SKM-1 treated with dmso at 0.1 percent for 144 hours (cell line): ENCODE measurements around the gene PLIN5.

ENCODE experiments used
- DNase-seq: peaks from one replicate; lab custom pipeline; 2025; ENCODE audit not compliant: unreplicated experiment; lab: John Stamatoyannopoulos, UW

The PLIN5 gene, protein sequence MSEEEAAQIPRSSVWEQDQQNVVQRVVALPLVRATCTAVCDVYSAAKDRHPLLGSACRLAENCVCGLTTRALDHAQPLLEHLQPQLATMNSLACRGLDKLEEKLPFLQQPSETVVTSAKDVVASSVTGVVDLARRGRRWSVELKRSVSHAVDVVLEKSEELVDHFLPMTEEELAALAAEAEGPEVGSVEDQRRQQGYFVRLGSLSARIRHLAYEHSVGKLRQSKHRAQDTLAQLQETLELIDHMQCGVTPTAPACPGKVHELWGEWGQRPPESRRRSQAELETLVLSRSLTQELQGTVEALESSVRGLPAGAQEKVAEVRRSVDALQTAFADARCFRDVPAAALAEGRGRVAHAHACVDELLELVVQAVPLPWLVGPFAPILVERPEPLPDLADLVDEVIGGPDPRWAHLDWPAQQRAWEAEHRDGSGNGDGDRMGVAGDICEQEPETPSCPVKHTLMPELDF

DNA sequence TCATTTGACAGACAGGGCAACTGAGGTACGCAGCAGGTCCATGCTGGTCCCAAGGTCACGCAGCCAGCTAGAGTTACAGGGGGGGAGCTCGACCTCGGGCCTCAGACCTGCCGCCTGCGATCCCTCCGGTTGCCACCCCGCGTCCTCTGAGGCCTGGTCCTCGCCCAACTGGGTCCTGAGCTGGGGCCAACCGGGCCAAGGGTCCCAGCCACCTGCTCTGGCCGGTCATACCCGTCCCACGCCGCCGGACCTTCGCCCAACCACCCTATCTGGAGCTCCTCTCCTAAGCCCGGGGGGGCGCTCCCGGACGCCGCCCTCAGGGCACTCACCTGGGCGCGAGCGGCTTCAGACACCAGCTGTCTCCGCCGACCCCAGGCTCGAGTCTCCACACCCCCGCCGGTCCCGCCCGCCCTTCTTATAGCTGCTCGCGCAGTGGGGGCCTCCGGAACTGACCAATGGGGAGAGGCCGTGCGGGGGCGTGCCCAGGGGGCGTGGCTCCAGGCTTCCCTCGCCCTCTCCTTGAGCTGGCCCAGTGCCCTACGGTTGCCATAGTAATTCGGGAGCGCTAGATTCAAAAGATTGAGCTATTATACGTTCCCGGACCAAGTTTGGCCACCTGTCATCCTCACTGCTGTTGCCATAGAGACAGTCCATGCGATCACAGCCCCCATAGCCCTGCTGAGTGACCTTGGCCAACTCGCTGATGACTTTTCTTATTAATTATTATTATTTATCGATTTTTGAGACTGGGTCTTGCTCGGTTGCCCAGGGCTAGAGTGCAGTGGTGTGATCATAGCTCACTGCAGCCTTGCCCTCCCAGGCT, at the start of gene PLIN5:
TSS of gene PLIN5 (minus strand) at position 389 of the 823 bp plus-strand sequence. CDS start 1,150 bp downstream, outside the sequence.
- DNase-seq = no peak

DNA sequence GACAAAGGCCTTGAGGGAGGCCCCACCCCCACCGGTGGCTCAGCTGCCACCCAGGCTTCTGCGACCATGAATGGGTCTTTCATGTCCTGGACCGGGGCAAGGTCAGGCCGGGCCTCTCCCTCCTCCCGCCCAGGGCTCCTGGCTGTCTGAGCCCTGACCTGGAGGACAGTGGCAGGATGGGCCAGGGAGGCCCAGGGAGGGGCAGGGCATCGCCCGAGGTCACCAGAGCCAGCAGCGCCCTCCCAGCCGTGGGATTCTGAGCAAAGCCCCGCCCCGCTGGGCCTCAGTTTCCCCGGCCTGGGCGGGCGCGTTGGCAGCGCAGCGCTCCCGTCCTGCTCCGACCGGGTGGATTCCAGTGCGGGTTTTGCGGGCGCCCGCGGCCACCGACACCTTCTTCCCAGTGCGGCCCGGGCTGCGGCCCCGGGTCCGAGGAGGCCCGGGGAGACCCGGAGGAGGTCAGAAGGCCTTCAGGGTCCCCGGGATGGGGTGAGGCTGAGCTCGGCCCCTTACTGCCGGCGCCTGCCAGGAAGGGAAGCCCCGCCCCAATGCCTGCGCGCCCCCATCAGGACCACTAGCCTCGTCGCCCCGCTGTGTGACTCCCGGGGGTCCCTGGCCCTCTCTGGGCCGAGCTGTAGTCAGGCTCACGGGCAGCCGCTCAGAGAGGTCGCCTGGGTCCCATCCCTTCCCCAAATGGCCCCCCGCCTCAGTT, 49.1 kb upstream of the PLIN5 start:
- no peak for DNase-seq

DNA sequence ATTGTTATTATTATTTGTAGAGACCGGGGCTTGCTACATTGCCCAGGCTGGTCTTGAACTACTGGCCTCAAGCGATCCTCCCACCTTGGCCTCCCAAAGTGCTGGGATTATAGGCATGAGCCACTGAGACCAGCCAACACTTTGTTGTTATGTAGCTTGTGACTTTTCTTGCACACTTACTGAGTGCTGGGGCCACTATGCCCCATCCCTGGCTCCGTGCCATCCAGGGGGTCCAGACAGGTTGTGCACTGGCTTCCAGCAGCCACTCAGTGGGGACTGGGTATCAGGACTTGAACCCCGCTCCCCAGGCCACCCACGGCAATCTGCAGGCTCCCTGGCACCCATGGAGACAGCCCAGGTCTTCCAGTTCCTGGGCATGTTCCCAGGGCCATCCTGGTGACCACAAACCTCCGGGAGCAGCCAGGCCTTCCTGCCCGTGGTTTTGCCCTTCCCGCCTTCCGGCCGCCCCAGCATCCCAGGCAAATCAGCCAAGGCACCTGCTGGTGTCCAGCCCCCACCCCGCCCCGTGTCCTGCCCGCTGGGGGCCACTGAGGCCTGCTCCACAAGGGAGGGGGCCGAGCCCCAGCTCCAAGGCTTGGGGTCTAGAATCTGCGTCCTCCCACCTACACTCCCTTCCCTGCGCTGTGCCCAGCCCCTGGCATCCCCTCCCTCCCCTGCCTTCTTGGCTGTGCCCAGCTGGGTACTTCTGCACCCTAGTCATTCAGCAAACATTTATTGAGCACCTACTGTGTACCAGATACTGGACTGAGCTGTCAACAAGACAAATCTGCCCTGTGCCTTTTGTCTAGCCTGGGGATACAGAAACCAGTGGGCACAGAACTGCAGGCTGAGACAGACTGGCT, 48.2 kb upstream of the PLIN5 start:
- no peak for DNase-seq

DNA sequence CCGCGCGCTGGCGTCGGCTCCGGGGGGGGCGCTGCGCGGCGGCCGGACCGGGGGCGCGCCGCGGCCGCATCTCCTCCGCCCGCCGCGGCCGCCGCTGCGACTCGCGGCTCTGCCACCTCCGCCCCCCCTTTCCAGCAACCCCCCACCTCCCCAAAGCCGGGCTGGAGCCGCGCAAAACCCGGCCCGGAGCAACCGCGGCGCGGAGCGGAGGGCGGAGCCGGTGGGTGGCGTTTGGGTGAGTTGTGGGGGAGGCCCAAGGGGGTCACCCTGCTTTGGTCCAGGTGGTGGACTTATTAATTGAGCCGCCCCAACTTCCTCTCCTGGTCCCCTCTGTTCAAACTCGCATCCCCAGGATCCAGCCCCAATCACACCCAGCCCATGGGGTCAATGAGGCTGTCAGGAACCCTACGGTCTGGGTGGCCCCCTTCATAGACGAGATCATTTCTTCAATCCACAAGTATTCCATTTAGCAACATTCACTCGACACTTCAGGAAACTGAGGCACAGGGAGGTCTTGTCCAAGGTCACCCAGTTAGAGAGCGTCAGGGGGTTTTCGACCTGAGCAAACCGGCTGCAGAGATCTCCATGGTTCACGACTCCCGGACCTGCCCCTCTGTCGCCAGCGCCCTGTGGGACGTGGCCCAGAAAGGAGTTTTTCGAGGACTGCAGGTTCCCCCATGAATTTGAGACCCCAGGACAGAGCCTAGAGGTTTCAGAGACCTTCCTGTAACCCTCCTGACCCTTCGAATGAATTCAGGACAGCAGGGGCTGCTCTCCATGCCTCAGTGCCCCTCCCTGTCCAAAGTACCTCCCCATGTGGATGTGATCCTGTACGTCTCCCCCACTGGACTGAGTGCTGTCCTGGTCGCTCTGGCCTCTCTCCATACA, 46.9 kb upstream of the PLIN5 start:
- no peak for DNase-seq

DNA sequence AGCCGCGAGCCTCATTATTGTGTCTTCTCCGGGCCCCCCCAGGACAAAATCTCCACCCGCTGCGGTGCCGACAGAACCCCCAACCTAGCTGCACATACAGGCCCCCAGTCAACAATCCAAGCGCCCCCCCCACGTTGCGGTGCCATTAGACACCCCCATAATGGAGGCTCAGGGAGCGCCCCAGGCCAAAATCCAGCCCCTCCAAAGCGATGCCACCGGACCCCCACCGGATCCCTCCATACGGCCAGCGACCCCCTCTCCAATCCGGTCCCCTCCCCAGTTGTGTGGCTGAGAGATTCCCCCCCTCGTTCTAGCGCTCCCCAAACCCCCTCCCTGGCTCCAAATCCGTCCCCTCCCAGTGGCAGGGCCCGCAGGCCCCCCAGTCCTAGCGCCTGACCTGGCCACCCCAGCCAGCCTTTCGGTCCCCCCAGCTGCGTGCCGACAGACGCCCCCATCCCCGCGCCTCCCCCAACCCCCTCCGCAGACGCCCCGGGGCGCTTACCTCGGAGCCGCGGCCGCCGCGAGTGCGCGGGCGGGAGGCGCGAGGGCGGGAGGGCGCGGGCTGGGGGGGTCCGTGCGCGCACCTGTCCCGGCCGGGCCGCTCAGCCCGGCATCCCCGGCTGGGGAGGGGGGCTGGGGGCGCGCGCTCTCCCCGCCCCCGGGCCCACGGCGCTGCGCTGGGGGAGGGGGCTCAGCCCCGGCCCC, 46.1 kb upstream of the PLIN5 start:
- DNase-seq = no peak

DNA sequence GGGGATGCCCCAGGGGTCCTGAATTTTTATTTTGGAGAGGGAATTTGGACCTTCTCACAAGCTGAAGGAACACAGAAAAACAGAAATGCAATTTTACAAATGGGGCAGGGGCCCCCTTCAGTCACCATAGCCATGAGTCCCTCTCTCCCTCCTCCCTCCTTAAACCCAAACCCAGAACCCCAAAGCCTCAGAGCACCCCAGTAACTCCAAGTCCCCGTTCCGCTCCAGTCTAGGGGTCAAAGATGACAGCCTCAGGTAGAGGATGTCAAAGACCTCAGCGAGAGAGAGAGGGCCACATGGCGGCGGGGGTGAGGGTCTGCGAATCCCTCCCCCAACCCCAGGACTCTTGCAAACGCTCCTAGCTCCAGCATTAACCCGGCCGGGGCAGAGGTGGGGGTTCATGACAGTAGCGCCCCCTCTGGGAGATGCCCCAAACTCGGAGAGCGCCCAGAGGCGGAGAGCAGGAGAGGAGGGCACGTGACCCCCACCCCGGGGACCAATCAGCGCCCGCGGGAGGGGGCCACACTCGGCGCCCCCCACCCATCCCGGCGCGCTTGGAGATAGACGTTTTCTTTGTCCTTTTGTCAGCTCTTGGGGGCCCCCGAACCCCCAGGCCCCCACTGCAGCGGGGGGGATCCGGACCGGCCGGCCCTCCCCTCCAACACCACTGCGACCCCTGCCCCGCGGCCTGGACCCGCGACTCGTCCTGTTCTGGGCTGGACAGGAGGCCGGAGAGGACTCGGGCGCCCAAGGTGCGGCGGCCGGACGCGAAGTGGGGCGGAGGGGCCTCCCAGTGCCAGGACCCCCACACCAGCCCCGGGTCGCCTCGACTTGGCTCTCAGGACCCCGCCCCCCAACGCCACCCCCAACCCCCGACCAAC, 45.2 kb upstream of the PLIN5 start:
- no peak for DNase-seq

DNA sequence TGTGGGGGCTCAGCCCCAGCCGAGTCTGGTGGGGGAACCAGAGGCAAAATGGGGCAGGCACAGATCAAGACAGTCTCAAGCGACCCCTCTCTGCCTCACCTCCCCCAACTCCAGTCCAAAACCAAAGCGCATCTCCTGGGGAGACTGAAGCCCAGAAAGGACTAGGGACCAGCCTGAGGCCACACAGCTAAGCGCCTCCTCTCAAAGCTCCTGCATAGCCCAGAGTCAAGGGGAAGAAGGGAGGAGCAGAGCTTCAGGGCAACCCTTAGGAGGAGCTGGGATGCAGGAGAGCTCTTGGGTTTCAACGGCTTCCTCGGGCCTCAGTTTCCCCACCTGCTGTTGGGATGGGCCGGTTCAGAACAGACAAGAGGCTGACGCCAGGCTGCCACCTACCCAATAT, 44.4 kb upstream of the PLIN5 start:
- no peak for DNase-seq

DNA sequence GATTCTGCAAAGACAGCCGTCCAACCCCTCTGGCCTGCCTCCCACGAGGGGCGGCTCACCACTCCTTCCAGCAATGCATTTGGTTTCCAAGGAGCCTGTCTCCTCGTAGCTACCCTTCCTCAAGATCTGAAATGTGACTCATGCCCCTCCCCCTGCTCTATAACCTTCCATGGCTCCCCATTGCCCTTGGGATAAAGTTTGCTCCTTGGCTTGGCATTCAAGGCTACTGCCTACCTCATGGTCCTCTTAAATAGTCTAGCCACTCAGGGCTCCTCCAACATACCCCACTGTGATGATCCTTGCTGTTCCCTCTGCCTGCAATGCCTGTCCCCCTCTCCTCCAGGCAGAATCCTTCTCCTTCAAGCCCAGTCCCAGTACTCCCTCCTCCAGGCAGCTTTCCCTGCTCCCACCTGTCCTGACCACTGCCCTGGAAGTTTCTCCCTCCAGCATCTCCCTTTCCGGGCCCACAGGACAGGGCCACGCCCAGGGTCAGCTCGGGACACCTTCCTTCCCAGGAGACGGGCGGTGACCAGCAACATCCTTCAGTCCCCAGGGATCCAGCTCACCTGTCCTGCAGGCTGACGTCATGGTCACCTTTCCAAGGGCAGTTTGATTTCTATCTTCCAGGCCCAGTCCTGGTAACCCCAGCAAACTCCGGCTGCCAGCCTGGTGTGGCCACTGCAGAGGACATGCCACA, 43.7 kb upstream of the PLIN5 start:
- no peak for DNase-seq

DNA sequence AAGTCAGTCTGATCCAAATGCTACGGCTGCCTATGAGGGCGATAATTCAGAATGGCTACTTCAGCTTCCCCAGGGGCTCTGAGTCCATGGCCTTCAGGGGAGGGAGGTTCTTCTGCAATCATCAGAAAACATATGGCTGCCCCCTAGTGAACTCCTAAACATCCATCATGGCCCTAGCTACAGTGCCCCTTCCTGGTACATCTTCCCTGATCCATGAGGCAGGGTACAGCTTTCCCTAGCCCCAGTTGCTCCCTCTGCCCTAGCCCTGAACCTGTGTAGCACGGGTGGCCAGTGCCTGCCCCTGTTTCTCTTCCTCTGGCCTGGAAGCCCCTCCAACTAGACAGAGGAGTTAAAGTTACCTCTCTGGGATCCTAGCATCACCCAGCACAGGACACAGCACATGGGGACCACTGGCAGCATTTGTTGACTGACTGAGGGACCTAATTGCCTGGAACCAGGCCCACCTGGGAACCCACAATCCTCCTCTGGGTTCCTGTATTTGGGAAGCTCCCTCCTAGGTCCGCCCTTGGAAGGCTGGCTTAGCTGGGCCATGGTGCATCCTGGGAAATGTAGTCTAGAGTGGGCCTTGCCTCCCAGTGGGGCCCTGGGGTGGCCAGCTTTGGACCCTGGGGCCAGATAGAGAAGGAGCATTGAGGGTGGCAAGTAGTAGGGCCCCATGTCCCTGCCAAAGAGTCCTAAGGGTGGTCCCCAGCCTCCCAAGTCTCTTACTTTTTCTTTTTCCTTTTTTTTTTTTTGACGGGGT, 42.2 kb upstream of the PLIN5 start:
- no peak for DNase-seq

DNA sequence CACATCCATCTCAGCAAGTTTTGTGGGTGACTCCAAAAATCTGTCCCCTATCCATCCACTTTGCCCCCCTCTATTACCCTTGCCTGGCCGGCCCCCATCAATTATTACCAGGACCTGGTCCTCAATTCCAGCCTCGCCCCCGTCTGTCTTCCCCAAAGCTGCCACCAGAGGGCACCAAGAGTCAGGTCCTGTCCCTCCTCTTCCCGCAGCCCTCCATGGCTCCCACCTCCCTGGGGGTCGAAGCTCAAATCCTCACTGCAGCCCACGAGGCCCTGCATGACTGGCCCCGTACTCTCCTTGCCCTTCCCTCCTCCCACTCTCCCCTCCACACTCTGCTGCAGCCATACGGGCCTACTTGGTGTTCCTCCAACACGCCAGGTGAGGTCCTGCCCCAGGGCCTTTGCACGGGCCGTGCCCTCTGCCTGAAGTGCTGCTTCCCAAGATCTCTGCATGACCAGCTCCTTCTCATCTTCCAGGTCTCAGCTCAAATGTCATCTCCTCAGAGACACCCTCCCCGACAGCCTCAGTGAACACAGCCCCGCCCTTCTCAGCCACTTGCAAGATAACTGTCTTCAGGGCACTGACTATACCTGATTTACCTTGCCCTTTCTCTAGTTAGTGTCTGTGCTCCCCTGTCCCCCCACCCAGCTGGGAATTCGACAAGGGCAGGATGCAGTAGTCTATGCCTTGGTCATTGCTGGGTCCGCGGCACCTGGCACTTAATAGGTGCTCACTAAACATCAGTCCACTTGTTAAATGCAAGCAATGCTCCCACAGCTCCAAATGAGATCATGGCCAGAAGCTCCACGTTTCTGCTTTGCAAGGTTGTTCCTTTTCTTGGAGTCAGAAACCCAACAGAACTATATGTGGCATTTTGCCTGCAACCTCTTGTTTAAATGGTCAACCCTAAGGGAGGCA, 41.3 kb upstream of the PLIN5 start:
- DNase-seq = no peak

DNA sequence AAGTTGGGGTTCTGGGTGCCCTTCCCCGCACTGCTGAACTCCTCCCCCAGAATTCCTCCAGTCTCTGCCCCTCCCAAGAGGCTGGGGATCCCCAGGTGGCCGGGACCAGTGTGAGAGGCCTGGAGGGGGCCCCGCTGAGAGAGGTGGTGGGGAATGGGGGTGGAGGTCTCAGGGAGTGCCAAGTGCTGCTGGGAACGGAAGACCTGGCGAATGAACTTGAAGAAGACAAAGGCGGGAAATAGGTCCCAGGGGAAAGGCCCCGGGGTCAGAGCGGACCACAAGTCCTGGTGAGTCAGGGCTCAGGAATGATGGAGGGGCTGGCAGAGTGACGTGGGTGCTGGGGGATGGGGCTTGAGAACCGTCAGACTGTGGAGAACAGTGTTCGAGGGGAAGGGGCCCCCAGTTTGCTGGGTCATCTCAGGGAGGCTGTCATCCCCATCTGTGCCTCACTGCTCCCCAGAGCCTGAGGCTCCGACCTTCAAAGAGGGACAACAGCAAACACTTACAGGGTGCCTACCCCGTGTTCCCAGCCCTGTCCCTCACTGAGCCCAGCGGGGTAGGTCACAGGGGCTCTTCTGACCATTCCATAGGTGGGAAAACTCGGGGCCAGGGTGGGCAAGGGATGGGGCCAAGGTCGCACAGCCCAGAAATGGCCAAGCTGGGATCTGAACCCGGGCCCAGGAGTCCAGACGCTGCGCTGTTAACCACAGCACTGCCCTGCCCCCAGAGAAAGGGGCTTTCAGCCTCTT, 40.4 kb upstream of the PLIN5 start:
- no peak for DNase-seq

DNA sequence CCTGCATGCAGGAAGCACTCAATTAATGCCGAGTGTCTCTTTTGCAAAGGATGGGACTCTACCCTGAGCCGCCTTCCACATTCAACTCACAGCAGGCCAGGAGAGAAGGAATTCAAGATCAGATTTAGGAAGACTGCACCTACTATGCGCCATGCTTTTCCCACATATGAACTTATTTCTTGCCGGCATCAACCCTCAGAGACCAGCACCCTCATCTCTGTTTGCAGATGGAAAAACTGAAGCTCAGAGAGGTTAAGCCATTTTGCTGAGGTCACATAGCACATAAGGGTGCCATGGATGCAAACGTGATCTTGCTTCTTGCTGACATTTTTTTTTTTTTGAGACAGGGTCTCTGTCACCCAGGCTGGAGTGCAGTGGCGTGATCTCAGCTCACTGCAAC, 38.7 kb upstream of the PLIN5 start:
- DNase-seq = no peak

DNA sequence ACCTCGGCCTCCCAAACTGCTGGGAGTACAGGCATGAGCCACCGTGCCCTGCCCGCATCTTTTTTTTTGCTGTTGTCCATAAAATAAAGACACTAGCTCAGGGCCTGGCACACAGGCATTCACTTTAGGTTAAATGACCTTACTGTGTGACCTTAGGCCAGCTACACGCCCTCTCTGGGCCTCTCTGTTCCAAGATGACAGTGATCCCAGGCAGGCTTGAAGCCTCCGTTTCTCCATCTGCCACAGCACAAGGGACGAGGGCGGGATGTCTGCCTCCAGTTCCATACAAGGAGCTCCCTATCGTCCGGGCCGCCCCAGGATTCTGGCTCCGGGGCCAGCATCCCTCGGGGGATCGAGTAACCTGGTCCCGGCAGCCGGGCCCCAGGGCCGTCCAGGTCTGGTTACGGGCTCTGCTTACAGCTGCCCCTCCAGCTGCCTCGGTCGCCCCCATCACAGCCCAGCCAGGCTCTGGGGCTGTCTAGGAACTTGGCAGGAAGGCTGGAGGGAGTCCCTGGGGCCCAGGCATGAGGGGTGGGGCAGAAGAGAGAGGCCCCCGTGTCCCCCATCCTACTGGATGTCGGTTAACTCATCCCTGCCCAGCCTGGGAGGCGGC, 36.4 kb upstream of the PLIN5 start:
- no peak for DNase-seq

DNA sequence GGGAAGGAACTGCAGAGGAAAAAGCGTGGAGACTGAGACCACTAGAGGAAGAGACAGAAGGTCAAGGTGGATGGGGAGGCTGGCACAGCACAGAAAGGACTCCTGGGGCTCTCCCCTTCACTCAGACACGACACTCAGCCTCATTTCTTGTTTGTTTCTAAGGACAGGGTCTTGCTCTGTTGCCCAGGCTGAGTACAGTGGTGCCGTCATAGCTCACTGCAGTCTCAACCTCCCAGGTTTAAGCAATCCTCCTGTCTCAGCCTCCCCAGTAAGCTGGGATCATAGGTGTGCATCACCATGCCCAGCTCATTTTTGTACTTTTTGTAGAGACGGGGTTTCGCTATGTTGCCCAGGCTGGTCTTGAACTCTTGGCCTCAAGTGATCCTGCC, 35.9 kb upstream of the PLIN5 start:
- DNase-seq = no peak

DNA sequence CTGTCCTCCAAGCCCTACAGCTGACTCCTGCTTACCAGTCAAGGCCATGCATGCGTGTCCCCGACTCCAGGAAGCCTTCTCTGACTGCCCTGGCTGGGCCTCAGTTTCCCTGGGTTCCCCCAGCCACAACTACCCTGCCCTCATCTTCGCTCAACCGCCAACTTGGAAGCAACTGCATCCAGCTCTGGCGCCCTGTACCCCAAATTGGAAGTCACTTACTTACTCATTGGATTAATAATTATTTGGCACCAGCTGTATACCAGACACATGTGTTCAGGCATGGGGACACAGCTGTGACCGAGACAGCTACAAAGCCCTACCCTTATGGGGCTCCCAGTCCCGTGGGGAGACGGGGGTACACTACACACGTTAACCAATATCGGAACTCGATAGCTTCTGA, 35.4 kb upstream of the PLIN5 start:
- no peak for DNase-seq
